Astrocyte (in vitro differentiated cells and primary cell): ENCODE results near the gene YBX3.

Source experiments
- EZH2 ChIP-seq: IDR thresholded peaks from 2 replicates; pipeline ENCODE4 v1.6.1; 2012; ENCODE audit warnings: mild to moderate bottlenecking, low read length, inconsistent platforms; ENCODE audit not compliant: insufficient read depth
- TF ChIP-seq, protein P1 (sequence below): IDR thresholded peaks from 2 replicates; pipeline ENCODE4 v1.5.1; 2011; ENCODE audit warnings: low read depth, mild to moderate bottlenecking, inconsistent platforms, low read length, moderate library complexity; ENCODE audit not compliant: insufficient read depth

GRCh38 chr12:10771132-10771733 is 48.1 kb upstream of the YBX3 start:
- TF ChIP-seq, protein P1, sequence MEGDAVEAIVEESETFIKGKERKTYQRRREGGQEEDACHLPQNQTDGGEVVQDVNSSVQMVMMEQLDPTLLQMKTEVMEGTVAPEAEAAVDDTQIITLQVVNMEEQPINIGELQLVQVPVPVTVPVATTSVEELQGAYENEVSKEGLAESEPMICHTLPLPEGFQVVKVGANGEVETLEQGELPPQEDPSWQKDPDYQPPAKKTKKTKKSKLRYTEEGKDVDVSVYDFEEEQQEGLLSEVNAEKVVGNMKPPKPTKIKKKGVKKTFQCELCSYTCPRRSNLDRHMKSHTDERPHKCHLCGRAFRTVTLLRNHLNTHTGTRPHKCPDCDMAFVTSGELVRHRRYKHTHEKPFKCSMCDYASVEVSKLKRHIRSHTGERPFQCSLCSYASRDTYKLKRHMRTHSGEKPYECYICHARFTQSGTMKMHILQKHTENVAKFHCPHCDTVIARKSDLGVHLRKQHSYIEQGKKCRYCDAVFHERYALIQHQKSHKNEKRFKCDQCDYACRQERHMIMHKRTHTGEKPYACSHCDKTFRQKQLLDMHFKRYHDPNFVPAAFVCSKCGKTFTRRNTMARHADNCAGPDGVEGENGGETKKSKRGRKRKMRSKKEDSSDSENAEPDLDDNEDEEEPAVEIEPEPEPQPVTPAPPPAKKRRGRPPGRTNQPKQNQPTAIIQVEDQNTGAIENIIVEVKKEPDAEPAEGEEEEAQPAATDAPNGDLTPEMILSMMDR = peak; percentile 68
- no peak for TF ChIP-seq EZH2
